RKO (cell line): ENCODE data around the gene PNPLA2.
A peak's percentile ranks its signal among the peaks of the same experiment; 100 is the strongest.

ENCODE experiments used
- DNase-seq: peaks from one replicate; pipeline ENCODE4 v3.0.0-alpha.2; 2016; ENCODE audit warnings: low spot score

Gene PNPLA2

GRCh38 chr11:844693-845644, 26.3 kb downstream of the PNPLA2 start:
- DNase-seq = no peak

DNA sequence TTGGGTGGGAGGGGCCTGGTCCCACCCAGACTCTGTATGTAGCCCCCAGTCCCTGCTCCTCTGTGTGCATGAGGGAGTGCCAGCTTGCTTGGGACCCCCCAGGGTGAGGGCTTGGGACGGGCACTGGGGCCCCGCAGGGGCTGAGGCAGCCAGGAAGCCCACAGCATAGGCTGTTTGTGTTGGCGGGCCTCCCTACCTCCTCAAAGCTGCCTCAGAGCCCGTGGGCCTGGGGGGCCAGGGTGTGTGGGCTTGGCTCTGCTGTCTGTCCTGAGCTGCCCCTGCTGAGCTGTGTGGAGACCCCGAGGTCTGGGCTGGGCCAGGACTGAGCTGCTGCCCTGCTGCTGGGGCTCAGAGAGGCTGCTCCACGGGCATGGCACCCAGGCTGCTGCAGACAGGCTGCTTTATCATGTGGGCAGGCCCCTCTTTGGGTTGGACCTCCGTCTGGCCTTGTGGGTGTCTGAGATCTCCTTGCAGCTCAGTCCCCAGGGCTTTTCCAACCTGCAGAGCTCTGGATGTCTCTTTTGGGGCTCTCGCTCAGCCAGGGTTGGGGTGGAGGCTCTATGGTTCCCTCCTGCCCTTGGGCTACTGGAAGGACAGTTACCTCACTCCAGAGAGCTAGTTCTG, 27.3 kb downstream of the PNPLA2 start:
- no peak for DNase-seq

DNA sequence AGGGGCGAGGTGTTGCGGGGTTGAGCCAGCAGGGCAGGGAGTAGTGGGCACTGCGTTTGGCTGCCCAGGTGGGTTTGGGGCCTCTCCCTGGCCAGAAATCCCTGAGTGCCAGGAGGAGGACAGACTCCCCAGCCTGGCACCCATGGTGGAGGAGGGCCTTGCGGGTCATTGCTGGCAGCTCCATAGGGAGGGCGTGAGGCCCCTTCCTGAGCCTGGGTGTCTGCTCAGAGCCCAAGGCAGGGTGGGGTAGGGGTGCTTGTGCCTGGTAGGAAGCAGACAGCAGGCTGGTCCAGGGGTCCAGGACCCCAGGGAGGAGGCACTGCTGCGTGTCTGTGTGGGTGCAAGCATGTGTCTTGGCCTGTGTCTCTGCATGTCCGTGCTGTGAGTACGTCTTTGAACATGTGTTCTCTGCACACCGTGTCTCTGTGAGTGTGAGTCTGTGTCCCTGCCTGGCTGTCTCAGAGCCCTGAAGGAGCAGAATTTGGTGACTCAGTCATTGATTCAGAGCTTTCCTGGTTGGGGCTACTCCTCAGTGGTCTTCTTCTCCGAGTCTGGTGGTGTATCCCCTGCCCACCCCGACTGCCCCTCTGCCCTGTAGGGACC, 27.9 kb downstream of the PNPLA2 start:
- DNase-seq = peak; percentile 37

DNA sequence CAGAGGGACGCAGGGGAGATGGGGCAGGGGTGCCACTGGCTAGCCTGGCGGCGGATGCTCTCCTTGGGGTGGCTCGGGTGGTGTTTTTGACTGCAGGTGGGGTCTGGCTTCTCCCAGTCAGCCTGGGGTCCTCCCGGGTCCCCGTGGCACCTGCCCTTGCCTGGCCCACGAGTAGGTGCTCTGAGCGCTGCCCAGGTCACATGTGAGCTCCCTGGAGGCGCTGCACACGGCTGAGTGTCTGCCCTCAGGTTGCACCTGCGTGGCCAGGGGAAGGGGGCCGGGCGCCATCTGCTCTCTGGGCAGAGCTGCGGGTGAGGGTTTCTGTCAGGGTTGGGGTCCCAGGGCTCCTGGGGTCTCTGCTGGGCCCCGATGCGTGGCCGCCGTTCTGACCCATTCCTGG, 29.2 kb downstream of the PNPLA2 start:
- DNase-seq = no peak

DNA sequence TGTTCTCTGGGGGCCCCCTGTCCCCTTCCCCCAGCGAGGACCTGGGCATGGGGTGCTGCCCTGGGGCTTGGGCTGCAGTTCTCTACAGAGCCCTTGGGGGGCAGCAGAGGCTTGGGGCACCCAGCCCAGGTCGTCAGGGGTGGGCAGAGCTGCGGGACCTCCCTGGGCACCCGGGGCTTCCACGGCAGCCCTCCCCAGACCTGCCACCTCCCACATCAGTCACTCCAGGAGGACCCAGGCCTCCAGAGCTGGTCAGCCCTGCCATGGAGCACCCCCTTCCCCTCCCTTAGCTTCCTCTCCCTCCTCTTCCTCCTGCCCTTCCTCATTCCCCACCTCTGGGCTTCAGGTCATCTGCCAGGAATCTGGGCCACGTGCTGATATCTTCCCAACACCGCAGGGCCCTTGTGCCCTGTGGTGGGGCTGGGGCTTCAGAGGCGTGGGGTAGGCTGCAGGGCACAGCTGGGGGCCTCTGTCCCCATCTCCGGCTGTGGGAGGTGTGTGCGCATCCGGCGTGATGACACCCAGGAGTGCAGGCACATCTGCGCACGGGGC, 29.7 kb downstream of the PNPLA2 start:
- peak; percentile 33 for DNase-seq

DNA sequence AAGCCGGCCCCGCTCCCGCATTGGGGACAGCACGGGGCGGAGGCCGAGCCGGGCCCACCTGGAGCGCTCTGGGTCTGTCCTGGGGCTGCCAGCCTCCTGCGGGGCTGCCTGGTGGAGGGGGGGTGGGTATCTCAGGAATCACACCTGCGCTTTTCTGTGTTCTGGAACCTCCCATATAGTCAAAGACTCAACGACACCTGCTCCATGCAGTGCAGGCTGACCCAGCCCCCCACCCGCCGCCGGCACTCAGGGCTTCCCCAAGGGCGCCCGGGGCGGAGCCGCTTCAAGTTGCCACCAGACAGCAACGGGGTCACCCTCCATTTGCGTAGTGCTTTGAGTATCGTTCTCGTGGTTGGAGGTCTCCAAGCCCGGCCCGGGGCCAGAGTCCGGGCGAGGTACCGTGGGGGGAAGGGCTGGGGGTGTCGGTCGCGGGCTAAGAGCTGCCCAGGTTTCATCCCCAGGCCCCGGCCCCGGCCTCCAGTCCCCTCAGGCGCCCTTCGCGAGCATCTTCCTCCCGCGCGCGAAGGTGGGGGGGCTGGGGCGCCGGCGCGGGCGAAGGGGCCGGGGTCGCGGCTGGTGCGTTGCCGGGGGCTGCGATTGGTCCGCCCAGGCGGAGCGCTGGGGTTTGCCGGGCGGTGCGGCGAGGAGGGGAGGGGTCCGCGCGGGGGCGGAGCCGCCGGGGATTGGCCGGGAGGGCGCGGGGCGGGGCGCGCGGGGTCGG, 30.6 kb downstream of the PNPLA2 start:
- no peak for DNase-seq

DNA sequence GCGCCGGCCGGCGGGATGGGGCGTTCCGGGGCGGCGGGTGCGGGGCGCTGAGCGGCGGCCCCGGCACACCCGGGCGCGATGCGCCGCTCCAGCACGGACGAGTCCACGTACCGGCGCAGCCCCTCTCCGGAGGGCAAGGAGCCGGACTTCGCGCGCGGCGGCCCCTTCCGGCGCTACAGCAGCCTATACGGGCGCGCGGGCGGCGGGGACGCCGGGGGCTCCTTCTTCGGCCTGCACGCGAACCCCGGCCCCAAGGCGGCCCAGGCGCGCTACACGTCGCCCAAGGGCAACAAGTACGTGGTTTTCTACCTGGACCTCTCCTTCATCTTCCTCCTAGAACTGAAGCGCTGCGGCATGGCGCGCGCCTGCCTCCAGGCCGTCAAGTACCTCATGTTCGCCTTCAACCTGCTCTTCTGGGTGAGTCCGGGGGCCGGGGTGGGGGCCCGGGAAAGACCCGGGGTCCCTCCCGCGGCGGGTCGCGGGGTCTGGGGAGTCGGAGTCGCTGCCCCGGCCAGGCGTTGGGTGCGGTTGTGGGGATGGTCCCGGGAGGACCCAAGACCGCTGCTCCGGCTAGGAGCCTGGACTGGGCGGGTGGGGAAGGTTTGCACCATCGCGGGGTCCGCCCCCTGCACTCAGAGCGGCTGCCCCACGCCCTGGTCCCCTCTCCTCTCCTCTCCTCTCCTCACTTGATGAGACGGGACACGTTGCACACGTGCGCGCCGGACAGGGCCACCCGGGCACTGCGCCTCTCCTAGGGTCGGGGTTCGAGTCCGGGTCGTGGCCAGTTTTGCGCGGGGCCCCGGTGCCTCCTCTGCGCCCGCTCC, 31.4 kb downstream of the PNPLA2 start:
- no peak for DNase-seq

- DNase-seq = peak; percentile 31
Observed at GRCh38 chr11:850775-851763, 32.4 kb downstream of the PNPLA2 start.

DNA sequence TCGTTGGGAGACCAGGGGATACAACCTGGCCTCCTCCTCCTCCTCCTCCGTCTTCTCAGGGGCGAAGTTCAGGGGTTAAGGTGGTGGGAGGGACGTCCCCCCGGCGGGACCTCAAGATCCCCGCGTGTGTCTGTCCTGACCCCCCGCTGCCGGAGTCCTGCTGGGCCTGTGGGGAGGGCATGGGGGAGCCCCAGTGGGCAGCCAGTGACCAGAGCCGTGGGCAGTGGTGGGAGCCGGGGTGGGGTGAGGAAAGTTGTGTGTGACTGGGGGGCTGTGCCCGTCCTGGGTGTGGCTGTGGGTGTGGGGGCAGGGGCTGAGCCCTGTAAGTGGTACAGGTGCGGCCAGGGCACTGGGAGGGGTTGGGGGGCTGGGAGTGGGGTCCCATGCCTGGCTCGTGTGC, 34.0 kb downstream of the PNPLA2 start:
- DNase-seq = no peak

- no peak for DNase-seq
Observed at GRCh38 chr11:853682-854448, 35.2 kb downstream of the PNPLA2 start.

GRCh38 chr11:854601-855329, 36.1 kb downstream of the PNPLA2 start:
- DNase-seq = no peak

DNA sequence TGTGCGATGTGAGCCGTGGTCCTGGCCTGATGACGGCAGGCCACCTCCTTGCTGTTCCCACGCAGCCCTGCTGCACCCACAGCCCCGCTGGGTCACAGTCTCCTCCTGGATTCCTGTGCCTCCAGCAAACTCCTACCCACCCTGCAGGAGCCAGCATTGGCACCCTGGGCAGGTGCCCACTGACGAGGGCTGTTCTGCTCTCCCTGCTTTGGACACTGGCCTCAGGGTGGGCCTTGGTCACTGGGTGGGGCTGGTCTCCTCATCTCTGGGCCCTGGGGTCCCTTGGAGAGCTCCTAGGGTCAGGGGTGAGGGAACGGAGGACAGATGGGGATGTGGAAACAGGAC, 36.6 kb downstream of the PNPLA2 start:
- DNase-seq = no peak

DNA sequence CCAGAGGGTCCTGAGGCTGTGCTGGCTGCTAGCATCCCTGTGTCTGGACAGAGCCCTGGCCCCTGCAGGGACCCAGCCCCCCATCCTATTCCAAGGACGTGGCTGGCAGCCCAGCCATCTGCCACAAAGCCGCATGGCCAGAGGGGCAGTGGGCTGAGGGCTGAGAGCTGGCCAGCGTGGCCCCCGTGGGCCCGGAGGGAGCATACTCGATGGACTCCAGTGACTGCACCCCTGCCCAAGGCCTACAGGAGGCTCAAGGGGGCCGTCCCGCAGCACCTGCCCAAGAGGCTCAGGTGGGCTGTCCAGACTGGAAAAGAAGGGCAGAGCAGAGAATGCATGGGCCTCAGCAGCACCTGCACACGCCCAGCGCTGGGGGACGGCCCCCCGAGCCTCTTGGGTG, 37.1 kb downstream of the PNPLA2 start:
- no peak for DNase-seq

- DNase-seq = no peak
Observed at GRCh38 chr11:856397-856796, 37.7 kb downstream of the PNPLA2 start.

DNA sequence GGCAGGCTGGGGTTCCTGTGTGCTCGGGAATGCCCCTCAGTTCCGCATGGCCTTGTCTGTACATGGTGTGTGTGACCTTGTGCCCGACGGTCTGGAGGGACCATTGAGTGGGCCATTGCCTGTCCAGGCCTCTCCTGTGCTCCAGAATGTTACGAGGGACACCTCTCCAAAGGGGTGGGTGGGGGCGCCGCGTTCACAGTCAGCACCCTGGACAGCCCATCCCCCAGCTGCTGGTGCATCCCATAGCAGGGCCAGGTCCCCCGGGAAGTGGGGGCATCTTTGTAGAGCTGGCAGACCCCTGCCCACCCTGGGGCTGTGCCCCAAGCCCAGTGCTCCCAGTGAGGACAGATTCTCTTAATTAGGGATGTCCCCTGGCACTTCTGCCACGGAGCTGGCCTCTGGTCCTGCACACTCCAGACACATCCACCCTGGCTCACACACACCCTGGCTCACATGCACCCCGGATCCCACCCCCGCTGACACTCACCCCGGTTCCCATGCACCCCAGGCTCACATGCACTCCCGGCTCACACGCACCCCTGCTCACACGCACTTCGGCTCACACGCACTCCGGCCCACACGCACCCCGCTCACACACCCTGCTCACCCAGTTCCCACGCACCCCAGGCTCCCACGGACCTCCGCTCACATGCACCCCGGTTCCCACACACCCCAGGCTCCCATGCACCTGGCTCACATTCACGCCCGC, 39.5 kb downstream of the PNPLA2 start:
- DNase-seq = no peak

- no peak for DNase-seq
Observed at GRCh38 chr11:858762-859339, 40.1 kb downstream of the PNPLA2 start.

DNA sequence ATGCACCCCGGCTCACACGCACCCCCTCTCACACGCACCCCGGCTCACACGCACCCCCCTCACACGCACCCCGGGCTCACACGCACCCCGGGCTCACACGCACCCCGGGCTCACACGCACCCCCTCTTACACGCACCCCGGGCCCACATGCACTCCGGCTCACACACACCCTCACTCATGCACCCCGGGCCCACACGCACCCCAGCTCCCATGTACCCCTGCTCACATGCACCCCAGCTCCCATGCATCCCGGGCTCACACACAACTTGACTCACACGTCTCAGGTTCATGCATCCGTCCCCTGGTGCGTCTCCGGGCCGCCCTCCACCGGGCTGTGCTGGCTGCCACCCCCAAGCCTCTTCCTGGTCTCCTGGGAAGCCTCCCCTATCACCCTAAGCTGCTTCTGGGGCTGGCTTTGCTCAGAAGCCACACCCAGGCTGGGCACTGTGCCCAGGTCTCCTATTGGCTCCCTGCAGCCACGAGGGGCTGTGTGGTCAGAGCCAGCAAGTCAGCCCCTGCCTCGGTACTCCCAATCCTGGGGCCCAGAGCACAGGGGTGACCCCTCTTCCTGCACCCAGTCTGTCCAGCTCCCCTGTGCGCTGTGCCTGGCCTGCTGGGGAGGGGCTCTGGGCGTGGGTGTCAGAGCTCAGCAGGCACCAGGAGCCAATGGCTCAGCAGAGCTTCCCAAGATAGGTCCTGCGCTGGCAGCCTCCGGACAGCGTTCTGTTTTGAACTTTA, 40.8 kb downstream of the PNPLA2 start:
- DNase-seq = no peak
